Renal cortical epithelial cell (primary cell): Measurements from ENCODE around the gene OTUD5. TPM values are rescaled to one million over a fixed set of nuclear protein-coding genes. Genes with fewer than 3 reads are reported as not detected.

Experiments
- DNase-seq: peaks from one replicate; pipeline ENCODE4 v3.0.0-alpha.2; 2011; ENCODE audit warnings: low read depth
- total RNA-seq: library from RNA; depleted of rRNA; stranded (reverse); fragments of >200 nt; gene quantifications from 2 replicates; pipeline ENCODE4 v1.2.3, GENCODE V29; 2014

Gene OTUD5
- total RNA-seq, 1 donor from 2014 or later, result 61.6 TPM

DNA sequence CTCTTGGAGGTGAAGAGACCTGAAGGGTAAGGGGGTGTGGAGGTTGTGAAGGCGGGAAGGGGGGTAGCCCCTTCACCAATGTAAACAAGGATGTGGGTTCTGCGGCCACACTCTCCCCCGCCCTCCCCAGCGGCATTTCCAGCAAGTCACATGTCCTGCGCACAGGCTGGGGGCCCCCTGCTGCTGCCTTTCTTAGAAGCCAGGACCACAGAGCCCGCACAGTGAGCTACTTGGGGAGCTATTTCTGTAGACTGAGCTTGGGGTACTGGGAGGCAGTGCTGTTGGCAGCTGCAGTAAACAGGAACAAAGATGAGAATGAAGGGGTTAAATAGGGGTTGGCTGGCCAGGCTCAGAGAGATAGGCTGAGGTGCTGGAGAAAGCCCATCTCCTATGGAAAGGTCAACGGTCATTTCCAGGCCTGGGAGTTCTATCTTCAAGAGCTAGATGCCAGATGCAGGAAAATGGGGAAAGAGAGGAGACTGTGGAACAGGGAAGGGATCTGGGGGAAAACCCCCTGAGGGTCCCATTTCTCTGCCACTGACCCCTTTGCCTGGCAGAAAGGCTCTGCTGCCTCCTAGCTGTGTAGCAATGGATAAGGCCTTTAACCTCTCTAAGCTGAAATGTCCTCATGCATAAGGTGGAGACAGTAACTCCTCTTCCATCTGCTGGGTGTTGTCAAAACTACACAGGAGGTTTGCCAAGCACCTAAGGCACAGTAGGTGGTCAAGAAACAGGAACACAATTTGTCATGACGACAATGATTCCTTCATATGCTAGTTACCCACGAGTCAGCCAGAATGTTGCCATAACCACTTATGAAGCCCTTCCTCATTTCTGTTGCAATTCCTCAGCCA is 20.1 kb downstream of the OTUD5 start:
- DNase-seq, result peak; percentile 13

DNA sequence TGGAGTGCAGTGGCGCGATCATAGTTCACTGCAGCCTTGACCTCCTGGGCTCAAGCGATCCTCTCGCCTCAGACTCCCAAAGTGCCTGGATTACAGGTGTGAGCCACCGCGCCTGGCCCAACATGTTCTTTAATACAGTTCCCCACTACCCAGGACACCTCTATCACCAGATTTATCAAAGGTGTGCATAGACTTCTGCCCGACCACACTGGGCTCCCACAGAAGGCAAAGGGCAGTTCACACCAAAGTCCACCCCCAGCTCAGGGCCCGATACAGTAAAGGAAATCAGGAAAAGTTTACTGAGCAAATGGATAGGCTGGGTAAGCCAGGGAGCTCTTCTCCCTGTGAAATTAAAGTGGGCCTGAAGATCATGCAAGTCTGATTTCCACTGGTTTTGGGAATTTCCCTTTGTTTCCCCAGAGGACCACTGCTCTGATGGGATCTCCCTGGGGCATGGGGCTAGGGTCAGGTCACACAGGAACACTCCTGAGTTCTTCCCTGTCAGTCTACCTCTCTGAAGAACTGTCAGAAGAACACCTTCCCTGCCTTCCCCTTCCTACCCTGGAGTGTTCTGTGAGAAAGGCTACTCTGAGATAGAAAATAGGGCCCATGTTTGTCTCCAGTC is 20.9 kb downstream of the OTUD5 start:
- no peak for DNase-seq

DNA sequence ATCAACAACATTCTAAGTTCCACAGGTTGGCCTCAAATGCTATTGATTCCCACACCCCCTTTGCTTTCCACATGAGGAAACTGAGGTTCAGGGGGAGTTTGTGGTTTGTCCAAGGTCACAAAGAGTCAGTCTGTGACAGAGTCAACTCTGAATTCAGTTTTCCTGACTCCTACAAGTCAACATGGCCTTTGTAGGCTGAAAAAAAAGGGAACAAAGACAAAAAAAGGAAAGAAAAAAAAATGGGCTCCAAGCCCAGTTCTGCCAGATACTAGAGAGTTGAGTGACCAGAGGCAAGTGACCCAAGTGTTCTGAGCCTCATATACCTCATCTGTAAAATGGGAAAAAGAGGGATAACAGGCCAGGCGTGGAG is 22.1 kb downstream of the OTUD5 start:
- DNase-seq, result no peak

DNA sequence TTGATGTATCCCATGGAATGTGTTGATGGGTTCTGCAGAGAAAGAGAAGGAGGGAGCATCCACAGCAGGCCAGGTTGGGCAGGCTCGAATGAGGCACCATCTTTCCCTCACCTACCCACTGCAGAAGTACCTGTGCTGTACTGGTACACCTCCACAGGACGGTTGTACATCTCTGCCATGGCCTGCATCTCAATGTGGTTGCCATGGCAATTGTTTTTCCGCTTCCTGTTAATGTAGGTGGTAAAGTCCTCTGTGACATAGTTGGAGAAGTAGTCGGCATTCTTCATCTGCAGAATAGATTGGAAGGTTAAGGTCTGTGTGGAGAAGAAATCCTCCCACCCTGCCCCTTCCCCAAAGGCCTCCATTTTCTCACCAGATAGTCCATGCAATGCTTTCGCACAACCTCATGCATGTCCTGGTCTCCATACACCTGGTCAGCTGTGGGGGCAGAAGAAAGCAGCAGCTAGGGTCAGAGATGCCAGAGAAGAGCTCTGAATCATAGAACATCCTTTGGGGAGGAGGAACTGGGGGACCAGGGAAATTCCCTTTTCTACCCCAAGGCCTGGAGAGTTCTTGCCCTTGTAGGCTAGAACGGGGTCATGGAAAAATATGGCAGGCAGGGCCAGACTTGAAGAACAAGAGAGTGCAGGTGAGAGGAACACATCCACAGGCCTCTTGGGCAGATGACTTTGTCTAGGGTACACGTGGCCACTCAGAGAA is 22.7 kb downstream of the OTUD5 start:
- no peak for DNase-seq

DNA sequence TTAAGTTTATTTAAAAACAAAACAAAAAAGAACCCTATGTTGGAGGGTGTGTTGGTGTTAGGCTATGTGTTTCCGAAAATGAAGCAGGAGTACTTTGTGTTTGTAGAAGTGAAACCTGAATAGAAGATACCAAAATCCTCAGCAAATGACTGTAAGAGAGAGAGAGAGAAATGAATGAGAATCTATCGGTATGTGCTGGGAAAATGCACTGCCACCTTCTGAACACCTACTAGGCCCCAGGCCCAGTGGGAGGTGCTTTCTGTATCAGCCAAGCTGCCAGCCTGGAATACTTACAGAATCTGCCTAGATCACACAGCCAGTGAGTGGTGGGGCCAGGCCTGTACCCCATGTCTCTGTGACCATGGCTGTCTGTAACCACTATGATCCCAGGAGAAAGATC is 23.6 kb downstream of the OTUD5 start:
- no peak for DNase-seq

DNA sequence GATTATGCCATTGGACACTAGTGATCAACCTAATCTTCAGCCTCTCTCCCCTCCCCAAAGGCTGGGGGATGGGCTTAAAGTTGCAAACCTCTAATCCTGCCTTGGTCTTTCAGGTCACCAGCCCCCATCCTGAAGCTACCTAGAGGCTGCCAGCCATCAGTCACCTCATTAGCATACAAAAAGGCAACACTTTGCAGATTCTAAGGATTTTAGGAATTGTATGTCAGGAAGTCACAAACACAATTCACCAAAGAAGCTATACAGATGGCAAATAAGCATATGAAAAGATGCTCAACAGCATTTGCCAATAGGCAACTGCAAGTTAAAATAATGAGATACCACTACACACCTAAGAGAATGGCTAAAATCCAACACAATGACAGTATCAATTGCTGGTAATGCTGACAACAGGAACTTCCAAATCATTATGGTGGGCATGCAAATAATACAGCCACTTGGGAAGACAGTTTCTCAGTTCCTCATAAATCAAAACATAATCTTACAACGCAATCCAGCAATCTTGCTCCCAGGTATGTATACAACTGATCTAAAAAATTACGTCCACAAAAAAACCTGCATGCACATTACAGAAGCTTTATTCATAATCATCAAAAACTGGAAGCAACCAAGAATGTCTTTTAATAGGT is 29.5 kb downstream of the OTUD5 start:
- DNase-seq, result no peak

DNA sequence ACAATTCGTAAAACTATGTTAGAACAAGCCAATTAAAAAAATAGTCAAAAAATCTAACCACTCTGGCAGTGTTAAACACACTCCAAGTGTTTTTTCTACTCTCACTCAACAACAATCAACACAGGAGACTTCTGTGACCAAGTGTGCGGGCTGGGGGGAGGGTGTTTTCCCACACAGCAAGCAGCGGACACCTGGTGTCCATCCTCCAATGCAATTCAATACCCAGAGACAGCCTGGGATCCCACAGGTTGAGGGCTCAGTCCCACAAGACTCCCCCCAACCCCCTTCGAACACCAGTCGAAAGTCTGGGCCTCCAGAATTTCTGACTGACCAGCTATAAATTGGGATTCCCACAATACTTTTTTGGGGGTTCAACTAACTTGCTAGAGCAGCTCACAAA is 30.3 kb downstream of the OTUD5 start:
- no peak for DNase-seq

DNA sequence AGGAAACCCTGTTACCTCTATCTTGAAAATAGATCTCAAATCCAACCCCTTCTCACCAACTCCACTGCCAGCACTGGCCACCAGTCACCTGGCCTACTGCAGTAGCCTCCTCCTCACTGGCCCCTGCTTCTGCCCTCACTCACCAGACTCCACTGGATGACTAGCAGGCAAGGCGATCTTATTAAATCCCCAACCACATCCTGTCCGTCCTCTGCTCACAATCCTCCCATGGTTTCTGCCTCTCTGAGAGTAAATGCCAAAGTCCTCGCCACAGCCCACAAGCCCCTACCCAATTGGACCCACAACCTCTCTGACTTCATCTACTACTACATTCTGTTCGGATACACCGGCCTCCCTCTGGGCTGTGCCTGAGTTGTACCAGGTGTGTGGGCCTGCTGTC is 33.1 kb downstream of the OTUD5 start:
- DNase-seq, result no peak

DNA sequence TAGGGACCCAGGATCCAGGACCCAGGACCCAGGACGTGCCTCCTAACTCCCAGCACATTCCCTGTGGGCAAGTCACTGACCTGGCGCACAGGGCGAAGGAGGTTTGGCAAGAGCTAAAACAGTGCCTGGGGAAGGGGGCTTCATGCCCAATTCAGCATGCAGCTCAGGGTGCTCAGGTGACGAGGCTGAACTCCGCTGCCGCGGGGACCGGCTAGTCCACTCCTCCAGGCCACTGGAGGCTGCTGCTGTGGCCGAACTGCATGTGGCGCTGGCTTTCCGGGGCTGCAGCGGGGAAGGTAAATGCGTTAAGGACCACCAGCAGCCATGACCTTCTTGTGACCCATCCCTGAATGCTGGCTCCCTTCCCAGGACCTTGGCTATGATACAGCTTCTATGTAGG is 33.6 kb downstream of the OTUD5 start:
- DNase-seq, result no peak

DNA sequence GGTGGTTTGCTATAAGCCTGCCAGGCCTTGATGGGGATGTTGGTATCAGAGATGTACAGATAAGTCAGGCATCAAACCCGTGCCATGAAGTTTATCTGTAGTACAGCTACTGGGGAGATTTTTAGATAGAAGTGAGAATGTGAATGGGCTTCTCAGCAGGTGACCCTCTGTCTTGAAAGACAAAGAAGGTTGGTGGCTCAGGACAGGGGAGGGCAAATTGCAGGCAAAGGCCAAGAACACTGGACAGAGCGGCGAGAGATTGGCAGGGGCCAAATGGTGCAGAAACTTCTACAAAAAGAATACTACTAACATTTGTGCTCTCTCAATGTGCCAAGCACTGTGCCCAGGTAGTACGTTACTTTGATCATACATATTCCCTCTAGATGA is 36.7 kb downstream of the OTUD5 start:
- DNase-seq, result no peak

DNA sequence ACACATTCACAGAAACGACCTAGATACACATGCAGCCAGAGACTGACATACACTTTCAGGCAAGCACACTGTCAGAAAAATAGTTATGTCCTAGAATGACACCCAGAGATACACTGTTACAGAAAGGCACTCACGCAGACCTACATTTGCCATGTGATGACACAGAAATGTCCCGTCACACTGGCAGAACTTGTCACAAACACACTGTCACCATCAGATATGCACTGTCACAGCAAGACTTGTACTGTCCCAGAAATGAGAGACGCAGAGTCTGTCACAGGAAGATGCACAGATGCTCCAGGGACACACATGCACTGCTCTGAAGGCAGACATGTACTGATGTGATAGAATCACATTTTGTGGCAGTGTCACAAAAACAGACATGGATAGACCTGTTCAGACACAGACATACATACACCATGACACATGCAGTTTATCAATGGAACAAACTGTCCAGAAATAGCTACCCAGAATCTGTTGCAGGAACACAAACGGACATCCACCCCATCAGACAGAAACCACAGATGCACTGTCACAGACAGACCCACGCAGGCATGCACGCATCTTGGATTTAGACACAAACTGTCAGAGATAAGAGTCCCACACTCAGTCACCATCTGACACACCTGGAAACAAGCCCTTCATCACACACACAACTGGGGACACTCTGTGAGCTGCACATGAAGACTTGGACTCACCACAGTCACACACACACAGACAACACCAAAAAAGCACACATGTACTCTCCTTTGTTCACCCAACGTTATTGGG is 37.3 kb downstream of the OTUD5 start:
- DNase-seq, result no peak

DNA sequence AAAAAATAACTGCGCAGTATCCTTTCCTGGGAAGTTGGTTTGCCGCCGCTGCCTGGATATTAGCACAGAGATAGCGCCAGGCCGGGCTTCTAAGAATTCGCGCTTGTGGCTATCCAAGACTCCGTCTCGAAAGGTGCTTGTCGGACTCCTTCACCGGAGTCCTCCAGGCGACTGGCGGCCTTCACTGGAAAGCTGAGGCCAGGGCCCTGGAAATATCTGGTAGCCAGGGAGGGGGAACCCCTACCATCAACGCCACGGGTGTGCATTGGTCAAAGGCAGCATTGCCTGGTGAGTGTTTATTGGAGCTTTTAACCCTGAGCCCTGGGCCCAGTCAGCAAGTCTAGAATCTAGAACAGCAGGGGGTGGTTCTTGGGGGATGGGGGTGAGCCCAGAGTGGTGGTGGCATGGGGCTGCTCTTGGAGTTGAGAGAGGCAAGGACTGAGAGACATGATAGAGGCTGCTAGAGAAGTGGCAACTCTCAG is 38.0 kb downstream of the OTUD5 start:
- DNase-seq, result peak; percentile 20

DNA sequence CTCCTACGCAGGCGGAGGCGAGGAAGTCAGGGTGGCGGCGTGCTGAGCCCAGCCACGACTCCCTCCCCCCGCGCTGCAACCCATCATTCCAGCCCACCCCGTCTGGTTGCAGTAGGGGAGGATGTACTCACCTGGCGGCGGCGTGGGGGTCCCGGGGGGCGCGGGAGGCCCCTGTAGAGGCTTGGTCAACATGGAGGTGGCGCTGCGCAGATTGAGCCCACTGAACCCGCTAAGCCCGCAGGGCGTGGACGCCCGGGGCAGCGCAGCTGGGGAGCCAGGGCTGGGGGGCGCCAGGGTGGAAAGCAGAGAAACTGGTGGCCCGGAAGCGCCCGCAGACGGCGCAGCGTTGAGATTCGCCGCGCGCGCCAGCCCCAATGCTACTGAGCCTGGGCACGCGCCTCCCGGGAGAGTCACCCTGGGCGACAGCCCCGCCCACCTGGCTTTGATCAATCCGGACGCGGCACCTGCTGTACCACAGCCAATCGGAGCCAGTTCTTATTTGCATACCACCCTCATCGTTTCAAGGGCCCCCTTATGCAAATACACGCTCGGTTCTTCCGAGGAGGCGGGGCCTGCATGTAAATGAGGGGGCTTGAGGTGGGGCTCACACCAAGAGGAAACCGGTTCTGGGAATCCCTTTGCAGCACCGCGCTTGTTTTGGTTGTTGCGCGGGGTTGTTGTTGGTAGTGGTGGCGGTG is 38.6 kb downstream of the OTUD5 start, which contains the start of gene PIM2:
Gene PIM2 (minus strand): TSS at position 382 of the 698 bp plus-strand sequence. CDS start 190 bp downstream, at position 192.
- peak; percentile 91 for DNase-seq

DNA sequence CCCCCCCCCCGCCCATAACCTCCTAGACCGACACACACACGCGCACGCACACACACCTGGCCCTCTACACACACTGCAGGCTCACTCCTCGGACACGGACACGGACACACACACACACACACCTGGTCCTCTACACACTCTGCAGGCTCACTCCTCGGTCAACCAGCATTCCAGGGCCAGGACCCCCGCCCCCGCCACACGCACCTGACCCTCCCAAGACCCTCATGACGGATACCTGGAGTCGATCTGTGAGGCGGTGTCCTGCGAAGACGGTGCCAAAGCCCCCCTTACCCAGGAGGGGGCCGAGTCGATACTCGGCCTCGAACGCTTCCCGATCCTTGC is 39.1 kb downstream of the OTUD5 start:
- DNase-seq, result no peak

DNA sequence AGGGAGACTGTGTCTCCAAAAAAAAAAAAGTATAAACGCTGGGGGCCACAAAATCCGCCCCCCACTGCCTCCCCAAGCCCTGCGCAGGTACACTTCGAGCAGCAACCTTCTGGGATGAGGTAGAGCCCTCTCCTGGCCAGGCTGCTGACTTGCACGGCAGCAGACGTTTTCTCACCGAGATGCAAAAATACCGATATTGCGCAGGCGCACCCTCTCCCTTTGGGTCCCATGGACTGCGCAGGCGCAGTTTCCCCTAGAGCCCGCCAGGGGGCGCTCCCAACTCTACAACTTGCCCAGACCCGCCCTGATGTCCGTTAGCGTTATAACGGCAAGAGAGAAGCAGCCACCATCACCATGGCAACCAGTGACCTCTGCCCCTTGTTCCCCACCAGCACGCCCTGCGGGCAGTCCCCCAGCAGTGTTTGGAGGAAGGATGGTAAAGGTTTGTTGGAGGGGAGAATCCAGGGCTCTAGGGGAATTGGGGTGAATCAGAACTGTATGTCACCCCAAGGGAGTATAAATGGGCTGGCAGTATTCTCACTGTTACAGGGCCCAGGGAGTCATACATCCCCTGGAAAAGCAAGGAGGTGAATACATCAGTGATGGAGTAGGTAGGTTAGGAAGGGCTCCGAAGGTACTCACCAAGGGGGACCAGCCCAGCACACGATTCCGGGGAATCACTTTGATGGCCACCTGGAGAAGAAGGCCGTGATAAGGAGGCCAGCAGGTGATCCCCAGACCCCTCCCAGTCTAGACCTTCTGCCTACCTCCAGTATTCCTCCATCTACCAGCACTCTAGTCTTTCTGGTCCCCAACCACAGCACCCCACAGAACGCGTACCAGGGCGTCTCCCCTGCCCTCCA is 40.0 kb downstream of the OTUD5 start:
- peak; percentile 85 for DNase-seq

DNA sequence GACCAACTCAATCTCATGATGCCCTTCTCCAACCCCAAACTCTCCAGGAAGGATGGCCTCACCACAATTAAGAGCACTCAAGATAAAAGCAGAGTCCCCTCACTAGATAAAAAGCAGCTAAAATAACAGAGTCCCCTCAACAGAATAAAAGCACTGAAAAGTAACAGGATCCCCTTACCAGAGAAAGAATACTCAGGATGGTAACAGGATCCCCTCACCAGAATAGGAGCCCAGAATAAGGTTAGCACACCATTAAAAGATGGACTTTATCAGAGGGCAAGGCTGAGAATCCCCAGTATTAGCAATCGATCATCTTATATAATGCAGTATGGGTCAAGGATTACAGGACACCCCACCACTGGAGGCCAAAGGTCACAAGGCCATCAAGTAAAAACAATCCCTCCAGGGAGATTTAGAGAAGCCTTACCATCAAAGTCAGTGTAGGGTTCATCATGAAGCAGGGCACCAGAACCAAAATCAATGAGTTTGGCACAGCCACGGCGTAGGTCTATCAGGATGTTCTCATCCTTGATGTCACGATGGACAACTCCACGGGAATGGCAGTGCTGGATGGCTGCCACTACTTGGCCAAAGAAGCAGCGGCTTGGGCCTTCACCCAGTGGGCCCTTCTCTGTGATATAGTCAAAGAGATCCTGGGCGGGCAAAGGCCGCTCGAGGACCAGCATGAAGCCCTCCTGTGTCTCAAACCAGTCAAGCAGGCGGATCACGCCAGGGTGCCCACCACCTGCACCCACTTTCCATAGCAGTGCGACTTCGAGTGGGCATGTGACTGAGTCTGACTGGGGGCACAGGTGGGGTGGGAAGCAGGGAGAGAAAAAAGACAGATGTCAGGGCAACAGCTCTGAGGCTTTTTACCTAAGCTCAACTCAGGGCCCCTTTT is 42.6 kb downstream of the OTUD5 start:
- no peak for DNase-seq

DNA sequence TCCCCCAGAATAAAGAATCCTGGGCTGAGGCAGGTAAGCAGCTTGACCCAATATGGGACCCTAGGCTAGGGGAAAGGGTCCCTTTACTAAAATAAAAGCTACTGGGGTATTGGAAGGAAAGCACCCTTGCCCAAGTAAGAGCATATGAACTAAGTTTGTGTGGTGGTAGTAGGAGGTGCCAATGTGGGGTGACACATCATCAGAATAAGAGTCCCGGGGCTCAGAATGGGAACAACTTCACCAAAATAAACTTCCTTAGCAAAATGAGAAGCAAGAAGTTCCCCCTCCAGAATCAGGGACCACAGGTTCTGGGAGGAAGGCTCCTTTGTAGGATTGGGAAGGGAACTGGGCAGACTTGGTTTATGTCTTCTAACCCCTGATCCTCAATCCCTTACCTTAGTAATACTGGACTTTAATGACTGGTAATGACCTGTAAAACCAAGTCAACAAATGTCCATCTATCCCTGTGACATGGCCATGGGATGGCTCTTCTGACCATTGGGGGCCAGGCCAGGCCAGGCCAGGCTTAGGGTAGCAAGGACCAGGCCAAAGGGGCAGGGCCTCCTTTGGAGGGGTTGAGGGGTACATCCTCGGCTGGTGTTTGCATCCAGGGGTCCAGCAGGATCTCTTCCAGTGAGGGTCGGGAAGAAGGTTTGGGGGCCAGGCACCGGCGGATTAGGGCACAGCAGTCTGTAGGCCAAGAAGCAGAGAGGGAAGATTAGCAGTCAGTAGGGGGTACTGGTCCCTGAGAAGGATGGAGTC is 43.6 kb downstream of the OTUD5 start:
- DNase-seq, result no peak
